Measurements from ENCODE around the gene RFC3. TPM values are rescaled to one million over a fixed set of nuclear protein-coding genes. Genes with fewer than 3 reads are reported as not detected.
A peak's percentile ranks its signal among the peaks of the same experiment; 100 is the strongest.

RFC3 gene
- total RNA-seq, 1 donor from 2014 or later, result 45.1 TPM

- TF ChIP-seq CTCF (conservative IDR thresholded peaks at IDR 0.05; ENCODE audit: low read depth, low read length), result peak; percentile 27
- DNase-seq (ENCODE audit: low read depth), result no peak
- H3K4me3 ChIP-seq (ENCODE audit: low read depth, low read length), result no peak overlapping the region
Measured at GRCh38 chr13:33867472-33867871, 49.5 kb downstream of the RFC3 start.

DNA sequence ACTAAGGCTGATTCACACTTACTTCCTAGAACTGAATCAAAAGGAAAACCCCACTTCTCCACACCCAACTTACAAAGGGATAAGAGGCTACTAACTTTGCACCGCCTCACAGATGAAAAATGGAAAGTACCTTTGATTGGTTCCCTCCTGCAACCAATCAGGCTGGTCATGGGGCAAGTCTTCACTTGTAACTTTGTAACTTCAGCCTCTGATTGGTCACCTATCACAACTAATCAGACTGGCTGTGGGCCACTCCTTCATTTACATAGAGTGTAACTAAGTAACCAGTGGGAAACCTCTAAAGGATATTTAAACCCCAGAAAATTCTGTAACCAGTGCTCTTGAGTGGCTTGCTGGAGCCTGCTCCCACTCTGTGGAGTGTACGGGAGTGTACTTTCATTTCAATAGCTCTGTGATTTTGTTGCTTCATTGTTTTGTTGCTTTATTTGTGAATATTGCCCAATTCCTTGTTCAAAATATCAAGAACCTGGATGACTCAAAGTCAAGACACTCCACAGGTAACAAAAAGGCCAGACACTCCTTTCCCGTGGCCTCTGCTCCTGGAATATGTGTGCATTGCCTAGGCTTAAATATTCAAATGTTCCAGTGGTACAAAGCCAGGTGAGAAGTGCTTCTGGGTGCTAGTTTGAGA is 50.5 kb downstream of the RFC3 start:
- DNase-seq (ENCODE audit: low read depth), result no peak
- TF ChIP-seq CTCF (conservative IDR thresholded peaks at IDR 0.05; ENCODE audit: low read depth, low read length), result no peak
- no peak overlapping the region for H3K4me3 ChIP-seq (ENCODE audit: low read depth, low read length)

DNA sequence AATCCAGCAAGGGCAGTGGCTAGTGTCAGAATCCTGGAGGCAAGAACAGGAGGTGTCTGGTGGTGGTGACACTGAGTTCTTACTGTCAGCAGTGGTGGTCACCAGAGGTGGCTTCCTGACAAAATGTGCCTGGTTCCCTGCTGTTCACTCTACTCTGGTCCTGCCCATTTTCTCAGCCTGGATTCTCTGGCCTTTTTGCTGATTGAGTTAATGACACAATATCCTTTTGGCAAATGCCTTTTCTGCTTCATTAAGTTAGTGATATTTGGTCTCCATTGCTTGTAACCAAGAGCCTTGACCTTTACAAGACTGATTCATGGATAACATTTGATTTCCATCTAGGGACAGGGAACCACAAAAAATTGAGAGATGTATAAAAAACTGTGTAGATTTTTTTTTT is 51.1 kb downstream of the RFC3 start:
- TF ChIP-seq CTCF (conservative IDR thresholded peaks at IDR 0.05; ENCODE audit: low read depth, low read length), result no peak
- peak; percentile 15 for DNase-seq (ENCODE audit: low read depth)
- no peak overlapping the region for H3K4me3 ChIP-seq (ENCODE audit: low read depth, low read length)

GRCh38 chr13:33870046-33870668 is 52.2 kb downstream of the RFC3 start:
- no peak overlapping the region for H3K4me3 ChIP-seq (ENCODE audit: low read depth, low read length)
- no peak for TF ChIP-seq CTCF (conservative IDR thresholded peaks at IDR 0.05; ENCODE audit: low read depth, low read length)
- DNase-seq (ENCODE audit: low read depth), result no peak

- no peak for TF ChIP-seq CTCF (conservative IDR thresholded peaks at IDR 0.05; ENCODE audit: low read depth, low read length)
- H3K4me3 ChIP-seq (ENCODE audit: low read depth, low read length), result no peak overlapping the region
- no peak for DNase-seq (ENCODE audit: low read depth)
Measured at GRCh38 chr13:33871207-33872004, 53.5 kb downstream of the RFC3 start.

GRCh38 chr13:33872005-33872351 is 54.0 kb downstream of the RFC3 start:
- DNase-seq (ENCODE audit: low read depth), result no peak
- TF ChIP-seq CTCF (conservative IDR thresholded peaks at IDR 0.05; ENCODE audit: low read depth, low read length), result no peak
- H3K4me3 ChIP-seq (ENCODE audit: low read depth, low read length), result no peak overlapping the region
